GM19043 (cell line): ENCODE results near the gene CSTA.

ENCODE experiments used
- ATAC-seq: cut with Tn5 transposase; IDR thresholded peaks from one replicate; pipeline ENCODE4 v1.9.1; 2021; ENCODE audit warnings: low read depth; ENCODE audit not compliant: unreplicated experiment

CSTA gene

DNA sequence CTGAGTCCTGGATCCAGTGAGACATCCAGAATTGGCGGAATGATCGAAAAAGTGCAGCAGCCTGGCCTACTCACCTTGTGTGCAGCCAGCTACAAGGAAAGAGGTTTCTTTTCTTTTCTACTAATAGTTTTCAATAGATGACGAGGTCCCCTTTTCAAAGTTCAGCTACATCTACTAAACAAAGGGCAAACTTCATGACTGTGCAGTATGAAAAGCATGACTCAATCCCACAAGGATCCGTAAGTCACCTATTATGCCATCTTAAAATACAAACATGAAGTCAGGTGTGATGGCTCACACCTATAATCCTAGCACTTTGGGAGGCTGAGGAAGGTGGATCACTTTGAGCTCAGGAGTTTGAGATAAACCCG, 41.3 kb downstream of the CSTA start:
- ATAC-seq, result no peak

DNA sequence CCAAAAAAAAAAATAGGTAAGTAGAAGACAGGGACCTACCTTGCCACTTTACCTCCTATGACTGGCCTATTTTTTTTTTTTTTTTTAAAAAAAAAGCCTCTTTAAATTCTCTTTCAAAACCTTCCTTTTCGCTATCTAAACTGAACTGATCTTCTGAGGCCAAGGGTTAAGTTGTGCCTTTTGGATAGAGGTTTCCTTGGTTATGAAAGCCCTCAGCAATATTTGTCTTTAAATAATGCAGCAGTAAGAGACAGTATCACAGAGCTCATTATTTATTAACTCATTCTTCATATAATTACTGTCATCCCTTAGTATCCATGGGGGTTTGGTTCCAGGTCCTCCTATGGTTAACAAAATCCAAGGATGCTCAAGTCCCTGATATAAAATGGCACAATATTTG, 49.0 kb downstream of the CSTA start:
- no peak for ATAC-seq

DNA sequence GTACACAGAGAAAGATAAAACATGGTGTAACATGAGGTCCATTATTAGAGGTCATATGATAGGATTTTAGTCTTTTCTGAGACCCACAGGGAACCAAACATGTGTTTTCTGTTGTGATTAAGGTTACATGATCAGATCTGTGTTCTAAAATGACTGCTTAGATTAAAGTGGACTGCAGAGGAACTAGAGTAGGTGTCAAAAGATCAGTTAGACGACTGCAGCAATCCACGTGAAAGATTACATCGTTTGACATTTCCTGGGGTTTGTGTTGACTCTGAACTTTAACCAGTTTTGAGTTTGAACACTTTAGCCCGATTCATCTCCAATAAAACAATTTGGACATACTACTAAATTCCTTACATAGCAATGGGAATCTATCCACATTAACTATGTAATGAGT, 52.9 kb downstream of the CSTA start:
- ATAC-seq, result no peak

DNA sequence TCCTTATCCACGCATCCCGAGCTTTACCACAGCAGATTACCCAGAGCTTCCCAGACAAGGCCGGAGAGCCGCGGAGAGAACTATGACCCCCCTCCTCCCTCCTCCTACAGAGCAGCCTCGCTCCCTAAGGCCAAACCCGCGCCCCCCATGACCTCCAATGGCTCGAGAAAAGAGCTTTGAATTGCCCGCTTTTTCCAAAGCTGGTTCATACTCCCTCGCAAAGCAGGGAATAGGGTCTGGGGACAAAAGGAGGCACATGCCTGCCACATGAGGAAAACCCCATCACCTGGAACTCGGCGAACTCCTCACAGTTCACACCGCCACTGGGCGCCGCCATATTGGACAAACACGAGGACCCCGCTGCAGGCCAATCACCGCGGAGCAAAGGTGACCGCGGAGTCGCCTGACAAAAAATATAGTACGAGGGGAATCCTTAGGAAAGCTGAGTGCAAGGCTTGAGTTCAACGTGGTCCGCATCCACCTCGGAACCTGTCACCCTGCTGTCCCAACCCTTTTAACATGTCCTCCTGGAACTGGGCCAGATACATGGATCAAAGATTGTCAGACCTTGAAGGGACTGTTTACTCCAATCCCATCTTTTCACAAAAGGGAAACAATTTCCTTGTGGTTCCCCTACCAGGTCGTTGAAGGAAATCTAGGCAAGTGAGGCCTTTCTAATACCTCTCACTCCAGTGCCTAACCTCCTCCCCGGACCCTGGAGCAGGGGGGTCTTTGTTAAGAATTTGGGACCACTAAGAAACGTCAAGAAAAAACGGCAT, 58.0 kb downstream of the CSTA start, which contains the start of gene MIX23:
TSS of gene MIX23 (minus strand) at position 344 of the 779 bp plus-strand sequence. CDS start at position 337, 7 bp downstream.
- peak; percentile 39 for ATAC-seq

DNA sequence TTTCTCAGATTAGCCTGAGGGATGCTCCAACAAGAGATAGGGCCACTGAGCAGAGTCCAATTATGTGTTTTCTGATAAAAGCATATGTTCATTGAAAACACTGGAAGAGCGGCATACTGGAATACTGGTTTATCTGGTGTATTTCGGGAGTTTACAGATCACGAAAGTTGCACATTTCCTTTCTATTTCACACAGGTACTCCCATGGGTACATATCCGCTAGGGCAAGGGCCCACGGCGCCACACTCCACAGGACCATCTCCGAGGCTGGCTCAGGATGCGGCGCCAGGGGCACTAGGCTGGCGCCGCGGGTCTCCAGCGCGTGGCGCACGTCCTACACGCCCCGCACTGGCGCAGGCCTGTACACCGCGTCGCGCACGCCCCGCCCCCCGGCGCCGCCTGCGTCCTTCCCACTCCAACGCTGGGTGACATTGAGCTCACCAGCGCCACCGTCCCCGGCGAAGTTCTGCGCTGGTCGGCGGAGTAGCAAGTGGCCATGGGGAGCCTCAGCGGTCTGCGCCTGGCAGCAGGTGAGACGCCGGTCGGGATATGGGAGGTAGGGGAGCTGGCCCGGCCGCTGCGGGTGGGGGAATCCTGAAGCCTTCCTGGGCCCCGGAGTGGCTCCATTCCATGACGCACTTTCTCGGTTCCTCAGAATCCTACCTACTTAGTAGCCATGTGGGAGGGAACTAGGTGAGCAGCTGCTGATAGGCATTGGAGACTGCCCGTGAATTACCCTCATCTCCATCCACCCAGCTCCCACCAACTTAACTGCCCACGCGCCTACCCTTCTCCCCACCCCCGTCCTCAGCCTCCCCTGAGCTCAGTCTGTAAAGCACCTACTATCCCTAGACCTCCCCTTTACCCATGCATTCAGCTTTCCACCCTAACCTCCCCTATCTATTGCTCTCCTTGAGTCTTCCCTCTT, 59.0 kb downstream of the CSTA start, which contains the start of gene FAM162A:
TSS of gene FAM162A (plus strand) at position 412 of the 927 bp plus-strand sequence. CDS start at position 496, 84 bp downstream.
- peak; percentile 88 for ATAC-seq

DNA sequence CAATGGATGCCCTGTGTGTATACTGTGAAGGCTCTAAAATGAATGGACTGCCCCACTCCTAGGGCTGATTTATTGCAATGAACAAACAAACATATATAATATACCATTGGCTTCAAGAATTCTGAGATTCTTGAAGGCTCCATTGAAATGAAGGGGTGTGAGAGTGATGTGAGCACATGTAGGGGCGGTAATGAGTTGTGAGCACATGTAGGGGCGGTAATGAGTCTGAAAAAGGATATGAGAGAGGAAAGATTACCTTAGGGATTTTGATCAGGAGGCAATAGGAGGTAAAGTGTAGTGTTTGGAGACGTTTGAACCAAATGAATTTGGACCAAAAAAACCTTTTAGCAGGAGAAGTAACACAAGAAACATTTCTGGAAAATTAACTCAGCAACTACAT, 62.7 kb downstream of the CSTA start:
- no peak for ATAC-seq

DNA sequence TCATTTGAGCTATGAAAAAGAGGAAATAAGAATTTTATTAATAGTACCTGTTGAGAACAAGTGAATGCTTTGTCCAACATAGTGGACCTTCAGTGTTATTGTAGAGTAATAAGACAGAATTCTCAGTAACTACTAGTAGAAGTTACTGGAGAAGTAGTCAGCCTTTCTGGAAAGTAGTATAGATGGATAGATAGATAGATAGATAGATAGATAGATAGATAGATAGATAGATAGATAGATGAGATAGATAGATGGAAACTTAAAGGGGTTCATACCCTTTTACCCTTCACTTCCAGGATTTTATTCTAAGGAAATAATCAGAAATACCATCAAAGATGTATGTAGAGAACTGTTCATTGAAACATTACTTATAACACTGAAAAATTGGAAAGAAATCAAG, 64.1 kb downstream of the CSTA start:
- ATAC-seq, result no peak

DNA sequence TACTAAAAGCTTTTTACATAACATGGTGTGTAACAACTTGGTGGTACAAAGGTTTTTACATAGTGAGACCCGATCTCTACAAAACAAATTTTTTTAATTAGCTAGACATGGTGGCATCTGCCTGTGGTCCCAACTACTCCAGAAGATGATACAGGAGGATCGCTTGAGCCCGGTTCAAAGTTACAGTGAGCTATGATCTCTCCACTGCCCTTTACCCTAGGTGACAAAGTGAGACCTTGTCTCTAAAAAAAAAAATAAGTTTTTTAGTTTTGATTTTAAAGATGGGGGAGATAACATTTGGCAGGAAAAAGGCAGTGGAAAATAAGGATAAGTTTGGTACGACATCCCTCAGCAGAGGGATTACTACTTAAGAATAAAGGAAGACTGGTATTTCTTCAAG, 64.8 kb downstream of the CSTA start:
- no peak for ATAC-seq

DNA sequence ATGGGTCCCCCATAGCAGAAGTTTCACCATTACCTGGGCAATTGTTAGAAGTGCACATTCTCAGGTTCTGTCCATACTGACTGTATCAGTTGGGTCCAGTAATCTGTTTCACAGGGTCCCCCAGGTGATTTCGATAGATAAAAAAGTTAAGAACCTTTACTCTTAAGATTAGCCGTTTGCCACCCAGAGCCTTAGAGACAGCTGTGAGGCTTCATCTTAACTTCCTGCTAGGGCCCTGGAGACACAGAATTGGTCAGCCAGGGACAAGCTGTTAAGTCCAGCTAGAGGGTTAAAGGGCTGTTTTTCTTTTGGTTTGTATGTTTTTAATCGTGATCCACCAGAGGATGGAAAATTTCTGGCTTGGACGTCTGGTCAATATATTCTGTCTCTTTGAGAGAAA, 65.6 kb downstream of the CSTA start:
- ATAC-seq, result no peak
